ENCODE data around the gene KPNA2.
"Not testable (repeated sequence)": the region's sequence is repeated elsewhere in the genome, so short reads cannot be mapped to it uniquely, and the experiment has no call there.

The KPNA2 gene

DNA sequence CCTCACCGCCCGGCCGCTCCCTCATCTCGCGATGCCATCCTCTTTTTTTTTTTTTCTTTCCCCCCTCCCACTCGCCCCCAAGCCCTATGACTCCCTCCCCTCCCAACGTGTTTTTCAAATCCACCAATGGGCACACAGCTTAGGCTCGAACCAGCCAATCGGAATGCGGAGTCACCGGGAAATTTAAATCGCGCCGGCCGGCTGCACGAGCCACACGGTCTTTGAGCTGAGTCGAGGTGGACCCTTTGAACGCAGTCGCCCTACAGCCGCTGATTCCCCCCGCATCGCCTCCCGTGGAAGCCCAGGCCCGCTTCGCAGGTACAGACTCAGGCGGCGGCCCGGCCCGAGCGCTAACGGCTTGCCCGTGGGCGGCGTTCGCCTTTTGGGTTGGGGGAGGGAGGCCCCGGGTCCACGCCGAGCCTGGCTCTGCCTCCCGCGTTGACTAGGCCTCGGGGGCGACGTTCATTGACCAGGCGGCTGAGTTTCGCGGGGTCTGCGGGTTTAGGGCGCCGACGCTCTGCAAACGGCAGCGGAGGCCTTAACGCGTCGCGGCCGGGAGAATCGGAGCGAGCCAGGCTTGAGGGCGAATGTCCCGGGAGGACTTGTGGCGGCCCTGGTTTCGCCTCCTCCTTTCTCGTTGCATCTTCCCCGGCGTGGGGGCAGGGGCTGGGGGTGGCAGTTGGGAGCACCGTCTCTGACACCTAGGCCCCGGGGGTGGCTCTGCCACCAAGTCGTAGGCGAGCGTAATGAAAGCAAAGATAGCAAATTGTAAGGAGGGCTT is at the start of gene KPNA2:
KPNA2 (plus strand) TSS at position 213 of the 781 bp plus-strand sequence. CDS start 1,398 bp downstream, outside the sequence.
- peak; percentile 82 to 85 for DNase-seq (ENCODE audit: low read depth in 2 of 2)

DNA sequence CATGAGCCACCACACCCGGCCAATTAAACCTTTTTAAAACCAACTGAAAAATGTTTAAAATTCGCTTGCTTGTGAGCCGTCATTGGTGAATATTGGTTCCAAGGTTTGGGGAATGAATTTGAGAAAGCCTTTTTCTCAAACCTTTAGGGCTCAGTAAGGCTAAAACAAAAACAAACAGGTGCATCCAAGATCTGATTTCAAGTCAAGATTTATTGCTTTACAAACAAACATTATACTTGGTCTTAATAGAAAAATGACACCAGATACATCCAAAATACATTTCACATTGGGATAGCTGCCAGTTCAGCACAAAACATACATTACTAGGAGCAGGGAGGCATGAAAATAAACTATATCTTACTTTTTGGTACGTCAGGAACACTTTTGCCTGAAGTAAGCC is 44.6 kb upstream of the KPNA2 start:
- DNase-seq (ENCODE audit: low read depth in 2 of 2) = no peak

DNA sequence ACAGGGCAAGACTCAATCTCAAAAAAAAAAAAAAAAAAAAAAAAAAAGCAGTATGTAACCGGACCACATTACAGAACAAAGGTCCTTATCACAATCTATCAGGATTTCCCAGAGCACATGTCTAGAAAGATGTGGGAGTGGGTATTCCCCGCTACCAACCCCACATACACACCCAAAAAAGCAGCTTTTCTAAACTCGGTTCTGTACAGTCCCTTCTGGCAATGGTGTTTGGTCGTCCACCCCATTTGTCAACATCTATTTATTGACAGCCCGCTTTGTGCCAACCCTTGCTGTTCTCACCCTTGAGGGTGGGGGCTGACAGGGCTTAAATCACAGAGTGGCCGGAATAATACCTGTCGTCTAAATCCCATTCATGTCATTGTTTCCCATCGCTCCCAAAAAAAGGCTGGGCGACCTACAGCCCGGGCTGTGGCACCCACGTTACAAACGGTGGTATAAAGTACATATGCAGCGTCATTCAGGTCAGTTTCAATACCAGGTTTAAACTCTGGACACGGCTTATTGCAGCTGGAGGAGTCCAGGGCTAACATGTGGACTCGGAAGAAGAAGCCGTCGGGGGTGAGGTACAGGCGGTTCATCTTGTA is 42.9 kb upstream of the KPNA2 start:
- DNase-seq (ENCODE audit: low read depth in 2 of 2) = no peak

DNA sequence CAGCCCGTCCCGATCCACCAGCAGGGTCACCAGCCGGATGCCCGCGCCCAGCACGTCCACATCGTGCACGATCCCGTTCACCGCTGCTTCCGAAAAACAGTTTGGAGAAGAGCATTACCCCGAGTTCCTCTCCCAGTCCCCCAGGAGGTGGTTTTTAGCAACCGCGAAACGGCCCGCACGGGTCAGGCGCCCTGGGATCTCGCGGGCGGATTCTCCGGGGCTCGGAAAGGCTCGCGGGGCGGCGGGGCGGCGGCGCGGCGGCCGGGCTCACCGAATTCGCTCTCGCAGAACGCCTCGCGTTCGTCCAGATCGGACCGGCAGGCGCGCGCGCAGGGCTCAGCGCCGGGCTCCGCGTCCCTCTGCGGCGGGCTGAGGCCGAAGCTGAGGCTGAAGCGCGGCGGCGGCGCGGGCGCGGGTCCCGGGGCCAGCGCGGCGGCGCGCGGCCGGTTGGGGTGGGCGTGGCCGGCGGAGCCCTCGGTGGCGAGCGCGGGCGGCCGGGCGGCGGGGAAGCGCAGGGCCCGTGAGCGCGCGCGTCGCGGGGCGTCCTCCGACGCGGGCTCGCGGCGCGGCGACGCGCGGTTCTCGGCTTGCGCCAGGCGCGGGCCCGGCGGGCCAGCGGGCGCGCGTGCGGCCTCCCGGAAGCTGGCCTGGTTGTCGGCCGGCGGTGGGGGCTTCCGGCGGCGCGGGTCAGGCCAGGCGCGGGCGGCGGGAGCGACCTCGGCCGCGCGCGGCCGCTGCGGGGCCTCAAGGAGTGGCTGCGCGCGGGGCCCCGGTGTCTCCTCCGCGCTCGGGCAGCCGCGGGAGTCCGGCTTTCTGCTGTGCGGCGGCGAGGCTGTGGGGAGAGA is 42.2 kb upstream of the KPNA2 start:
- peak; percentile 55 for DNase-seq (ENCODE audit: low read depth in 2 of 2)

DNA sequence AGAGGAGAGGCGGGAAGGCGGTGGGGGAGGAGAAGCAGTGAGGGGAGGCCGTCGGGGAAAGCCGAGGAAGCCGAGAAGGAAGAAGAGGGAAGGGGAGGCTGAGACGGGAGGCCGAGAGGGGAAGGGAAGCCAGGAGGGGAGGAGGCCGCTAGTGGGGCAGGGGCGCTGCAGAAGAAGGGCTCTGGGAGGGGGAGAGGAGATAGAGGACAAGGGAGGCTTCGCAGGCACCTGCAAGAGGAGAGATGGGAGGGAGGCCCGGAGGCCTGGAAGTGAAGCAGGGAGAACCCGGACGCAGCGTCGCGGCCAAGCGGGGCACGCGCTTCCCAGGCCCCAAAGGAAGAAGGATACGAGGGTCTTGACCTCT is 41.6 kb upstream of the KPNA2 start:
- no peak for DNase-seq (ENCODE audit: low read depth in 2 of 2)

DNA sequence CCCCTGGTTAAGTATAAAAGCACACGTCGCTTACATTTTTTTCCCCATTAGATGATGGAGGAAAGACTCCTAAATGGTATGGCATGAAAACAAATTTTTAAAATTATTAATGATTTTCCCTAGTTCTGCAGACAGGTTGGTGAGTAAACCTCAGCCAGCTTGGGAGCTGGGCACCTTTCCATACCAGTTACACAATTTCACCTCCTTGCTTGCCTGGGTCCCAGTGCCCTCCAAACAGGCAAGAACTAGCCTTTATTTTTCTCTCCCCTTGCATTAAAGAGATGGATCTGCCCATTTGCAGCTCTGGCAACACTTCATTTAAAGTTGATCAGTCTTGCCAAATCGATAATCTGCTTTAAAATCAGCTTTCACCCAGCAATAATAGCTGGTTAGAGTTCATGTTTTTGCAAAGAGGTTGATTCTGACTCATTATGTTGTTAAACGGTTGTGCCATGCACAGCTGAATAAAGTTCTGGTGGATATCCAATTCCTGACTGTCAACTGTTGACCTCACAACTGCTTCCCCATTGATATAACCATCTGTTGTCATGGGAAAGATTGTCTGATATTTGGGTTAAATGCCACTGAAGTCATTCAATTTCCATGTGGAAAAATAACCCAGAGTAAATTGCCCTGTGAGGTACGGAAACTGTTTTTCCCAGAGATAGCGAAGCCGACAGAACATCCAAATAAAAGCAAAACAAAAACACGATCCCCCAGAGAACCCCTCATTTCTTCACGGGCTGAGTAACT is 40.5 kb upstream of the KPNA2 start:
- DNase-seq (ENCODE audit: low read depth in 2 of 2) = no peak

DNA sequence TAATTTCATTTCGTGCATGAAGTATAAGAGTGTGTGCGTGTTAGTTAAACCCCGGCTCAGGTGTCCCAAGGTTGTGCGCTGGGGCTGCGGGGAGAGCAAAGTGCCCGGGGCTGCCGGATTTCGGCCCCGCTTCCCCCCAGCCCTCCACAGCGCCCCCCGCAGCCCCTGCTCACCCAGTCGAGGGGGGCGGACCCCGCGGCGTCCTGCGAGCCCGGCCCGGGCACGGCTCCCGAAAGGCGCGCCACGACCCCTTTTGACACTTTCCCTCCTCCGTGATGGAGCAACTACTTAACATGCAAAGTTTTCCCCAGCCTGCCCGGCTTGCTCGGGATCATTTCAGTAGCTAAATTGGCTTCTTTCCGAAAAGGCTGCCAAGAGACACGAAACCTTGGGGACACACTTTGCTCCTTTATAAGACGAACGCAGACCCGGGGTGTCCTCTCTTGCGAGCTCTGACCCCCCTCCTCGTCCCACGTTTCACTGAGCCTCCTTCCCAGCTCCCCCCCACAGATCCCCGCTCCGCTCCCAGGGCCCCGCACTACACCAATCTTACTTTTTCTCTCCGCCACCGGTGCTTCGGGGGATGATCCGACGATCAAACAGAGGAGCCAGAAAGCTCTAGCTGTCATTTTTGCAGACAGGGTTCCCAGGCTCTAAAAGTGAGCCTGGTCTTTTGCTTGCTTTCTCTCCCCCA is 39.8 kb upstream of the KPNA2 start:
- DNase-seq (ENCODE audit: low read depth in 2 of 2) = no peak

DNA sequence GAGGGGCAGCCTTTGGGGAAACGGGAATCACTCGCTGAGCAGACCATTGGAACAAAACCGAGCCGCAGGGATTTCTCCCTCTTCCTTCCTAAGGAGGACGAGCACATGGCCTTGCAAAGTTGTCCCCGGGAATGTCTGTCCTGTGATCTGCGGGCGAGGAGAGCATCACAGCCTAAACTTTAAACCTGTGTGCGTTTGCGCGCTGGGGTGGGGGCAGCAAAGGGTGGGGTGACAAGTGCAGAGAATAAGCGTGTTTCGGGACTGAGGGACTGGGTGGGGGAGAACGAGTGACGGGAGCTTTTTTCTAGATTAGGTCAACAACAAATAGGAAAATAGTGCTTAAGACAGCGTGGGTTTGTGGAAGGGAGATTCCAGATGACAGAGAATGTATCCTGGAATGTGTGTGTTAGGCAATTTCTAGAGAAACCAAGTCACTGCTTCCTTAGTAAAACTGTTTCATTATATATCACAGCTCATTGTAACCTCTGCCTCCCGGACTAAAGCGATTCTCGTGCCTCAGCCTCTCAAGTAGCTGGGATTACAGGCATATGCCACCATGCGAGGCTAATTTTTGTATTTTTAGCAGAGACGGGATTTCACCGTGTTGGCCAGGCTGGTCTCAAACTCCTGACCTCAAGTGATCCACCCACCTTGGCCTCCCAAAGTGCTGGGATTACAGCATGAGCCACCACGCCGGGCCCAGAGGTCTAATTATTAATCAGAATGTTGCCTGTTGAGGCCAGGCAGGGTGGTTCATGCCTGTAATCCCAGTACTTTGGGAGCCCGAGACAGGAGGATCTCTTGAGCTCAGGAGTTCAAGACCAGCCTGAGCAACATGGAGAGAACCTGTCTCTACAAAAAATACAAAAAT is 39.0 kb upstream of the KPNA2 start, which contains the start of gene C17orf58:
C17orf58 (minus strand) TSS at position 169 of the 871 bp plus-strand sequence. CDS start 271 bp downstream, outside the sequence.
- peak in 1 of 2 experiments; percentile 29 for DNase-seq (ENCODE audit: low read depth in 2 of 2)

DNA sequence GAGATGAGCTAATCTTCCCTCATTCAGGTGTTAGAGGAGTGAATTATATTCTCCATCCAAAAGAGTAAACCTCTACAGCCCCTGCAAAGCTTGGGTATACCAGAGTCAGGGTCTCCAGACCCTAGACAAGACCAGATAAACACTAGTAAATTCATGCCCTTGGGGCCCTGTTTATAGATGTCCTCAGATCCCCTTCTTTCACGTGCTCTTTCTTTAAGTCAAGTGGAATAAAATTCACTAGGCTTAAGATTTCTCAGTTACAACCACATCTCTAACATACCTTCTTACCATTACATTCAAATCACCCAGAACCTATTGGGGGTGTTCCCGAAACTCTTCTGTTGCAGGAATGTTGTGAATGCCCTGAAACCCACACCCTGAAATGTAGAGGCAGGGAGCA is 37.1 kb upstream of the KPNA2 start:
- no peak for DNase-seq (ENCODE audit: low read depth in 2 of 2)

DNA sequence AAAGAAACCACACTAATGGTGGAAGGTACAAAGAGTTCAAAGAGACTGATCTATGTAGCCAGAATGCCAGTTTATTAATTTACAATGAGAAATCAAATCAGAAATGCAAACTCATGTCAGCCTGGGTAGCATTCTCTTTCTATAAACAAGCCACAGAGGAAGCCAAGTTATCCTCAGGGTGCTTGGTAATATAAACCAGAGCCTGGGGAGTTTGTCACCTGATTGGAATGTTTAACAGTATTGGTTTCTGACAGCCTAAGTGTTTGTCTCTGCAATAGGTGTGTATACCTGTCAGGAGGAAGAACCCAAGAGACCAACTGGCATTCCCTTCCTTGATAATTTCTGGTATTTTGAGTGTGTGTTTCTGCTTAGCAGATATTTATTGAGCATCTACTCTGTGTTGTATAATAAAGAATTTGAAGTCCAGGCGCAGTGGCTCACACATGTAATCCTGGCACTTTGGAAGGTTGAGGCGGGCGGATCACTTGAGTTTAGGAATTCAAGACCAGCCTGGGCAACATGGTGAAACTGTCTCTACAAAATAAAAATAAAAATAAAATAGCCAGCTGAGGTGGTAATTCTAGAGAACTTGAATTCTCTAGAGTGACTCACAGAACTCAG is 36.1 kb upstream of the KPNA2 start:
- DNase-seq (ENCODE audit: low read depth in 2 of 2) = no peak

DNA sequence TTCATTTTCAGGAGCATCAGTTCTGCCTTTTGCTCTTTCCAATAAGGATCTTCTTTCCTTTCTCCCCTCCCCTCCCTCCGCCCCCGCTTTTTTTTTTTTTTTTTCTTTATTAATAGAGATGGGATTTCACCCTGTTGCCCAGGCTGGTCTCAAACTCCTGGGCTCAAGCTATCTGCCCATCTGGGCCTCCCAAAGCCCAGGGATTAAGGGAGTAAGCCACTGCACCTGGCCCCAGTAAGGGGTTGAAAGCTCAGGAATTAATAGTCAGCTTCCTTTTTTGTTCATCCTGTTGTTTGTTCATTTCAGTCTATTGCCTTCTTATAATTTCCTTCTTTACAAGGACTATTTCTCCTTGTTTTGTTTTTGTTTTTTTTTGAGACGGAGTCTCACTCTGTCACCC is 31.3 kb upstream of the KPNA2 start:
- no peak for DNase-seq (ENCODE audit: low read depth in 2 of 2)

DNA sequence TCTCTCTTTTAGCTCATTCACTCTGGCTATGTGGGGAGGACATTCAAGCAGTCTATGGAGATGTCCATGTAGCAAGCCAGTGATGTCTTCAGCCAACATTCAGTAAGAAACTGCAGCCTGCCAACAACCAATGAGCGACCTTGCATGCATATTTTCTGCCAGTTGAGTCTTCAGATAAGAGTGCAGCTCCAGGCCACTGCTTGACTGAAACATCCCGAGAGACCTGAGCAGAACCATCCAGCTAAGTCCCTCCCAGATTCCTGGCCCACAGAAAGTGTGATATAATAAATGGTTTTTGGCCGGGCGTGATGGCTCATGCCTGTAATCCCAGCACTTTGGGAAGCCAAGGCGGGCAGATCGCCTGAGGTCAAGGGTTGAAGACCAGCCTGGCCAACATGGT is 28.7 kb upstream of the KPNA2 start:
- DNase-seq (ENCODE audit: low read depth in 2 of 2) = no peak

DNA sequence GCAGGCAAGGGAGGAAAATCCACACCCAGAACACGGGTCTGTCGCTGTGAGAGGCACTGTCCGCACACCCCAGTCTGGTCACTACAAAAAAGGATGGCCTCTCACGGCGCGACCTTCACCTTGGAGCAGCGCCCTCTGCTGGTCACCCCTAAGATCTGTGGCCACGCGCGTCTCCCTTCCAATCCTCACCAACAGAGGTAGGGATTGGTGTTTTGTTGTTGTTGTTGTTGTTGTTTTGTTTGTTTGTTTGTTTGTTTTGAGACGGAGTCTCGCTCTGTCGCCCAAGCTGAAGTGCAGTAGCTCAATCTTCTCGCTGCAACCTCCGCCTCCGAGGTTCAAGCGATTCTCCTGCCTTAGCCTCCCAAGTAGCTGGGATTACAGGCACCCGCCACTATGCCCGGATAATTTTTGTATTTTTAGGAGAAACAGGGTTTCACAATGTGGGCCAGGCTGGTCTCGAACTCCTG is 24.3 kb upstream of the KPNA2 start:
- DNase-seq (ENCODE audit: low read depth in 2 of 2) = peak in 1 of 2 experiments; percentile 58

DNA sequence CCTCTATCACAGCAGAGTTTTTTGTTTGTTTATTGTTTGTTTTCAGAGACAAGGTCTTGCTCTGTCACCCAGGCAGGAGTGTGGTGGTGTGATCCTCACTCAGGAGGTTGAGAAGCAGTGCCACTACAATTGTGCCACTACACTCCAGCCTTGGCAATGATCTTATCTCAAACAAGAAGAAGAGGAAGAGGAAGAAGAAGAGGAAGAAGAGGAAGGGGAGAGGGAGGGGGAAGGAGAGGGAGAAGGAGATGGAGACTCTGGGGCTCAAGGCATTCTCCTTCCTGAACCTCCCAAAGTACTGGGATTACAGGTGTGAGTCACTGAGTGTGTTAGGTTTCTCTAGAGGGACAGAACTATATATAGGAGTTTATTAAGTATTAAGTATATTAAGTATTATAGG is 22.1 kb upstream of the KPNA2 start:
- no peak for DNase-seq (ENCODE audit: low read depth in 2 of 2)

DNA sequence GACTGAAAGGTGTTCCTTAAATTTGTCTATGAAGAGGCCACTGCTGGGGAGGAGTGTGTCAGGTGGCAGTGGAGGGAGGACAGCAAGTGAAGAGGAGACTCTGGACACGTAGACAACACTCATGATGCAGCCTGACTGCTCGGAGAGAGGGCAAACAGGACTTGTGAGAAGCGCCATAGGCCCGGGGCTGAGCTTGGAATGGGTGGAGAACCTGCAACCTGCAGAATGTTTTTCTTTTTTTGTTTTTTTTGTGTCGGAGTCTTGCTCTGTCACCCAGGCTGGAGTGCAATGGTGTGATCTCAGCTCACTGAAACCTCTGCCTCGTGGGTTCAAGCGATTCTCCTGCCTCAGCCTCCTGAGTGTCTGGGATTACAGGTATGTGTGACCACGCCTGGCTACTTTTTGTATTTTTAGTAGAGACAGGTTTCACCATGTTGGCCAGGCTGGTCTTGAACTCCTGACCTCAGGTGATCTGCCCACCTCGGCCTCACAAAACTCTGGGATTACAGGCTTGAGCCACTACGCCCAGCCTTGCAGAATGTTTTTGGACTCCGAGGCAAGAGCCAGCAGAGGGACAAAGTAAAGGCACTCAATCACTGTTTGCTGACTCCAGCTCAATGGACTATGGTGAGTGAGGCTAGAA is 20.3 kb upstream of the KPNA2 start:
- DNase-seq (ENCODE audit: low read depth in 2 of 2) = no peak

DNA sequence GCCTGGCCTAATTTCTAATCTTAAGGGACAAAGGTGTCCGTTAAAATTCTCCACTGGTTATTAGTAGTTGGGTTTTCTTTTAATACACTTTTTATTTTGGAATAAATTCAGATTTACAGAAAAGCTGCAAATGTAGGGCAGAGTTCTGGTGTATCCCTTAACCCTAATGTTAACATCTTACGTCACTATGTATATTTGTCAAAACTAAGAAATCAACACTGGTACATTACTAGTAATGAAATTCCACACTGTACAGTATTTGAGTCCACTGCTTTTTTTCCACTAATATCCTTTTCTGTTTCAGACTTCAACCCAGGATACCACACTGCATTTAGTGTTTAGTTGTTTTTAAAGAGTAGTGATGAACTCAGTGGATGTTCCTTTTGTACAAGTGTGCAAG is 18.7 kb upstream of the KPNA2 start:
- DNase-seq (ENCODE audit: low read depth in 2 of 2) = no peak

DNA sequence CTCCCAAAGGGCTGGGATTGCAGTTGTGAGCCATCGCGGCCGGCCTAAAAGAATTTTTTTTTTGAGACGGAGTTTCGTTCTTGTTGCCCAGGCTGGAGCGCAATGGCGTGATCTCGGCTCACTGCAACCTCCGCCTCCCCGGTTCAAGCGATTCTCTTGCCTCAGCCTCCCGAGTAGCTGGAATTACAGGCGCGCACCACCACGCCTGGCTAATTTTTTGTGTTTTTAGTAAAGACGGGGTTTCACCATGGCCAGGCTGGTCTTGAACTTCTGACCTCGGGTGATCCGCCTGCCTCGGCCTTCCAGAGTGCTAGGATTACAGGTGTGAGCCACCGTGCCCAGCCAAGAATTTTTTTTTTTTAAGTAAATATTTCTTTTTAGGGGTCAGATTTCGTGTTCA is 17.0 kb upstream of the KPNA2 start:
- not testable (repeated sequence) for DNase-seq (ENCODE audit: low read depth in 2 of 2)

DNA sequence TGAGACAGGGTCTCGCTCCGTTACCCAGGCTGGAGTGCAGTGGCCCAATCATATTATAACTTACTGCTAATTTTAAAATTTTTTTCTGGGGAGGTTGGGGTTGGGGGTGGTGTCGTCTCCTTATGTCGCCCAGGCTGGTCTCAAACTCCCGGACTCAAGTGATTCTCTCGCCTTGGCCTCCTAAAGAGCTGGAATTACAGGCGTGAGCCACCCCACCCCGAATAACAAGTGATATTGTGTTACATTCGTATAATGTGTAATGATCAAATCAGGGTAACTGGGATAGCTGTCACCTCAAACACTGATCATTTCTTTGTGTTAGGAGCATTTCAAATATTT is 16.2 kb upstream of the KPNA2 start:
- no peak for DNase-seq (ENCODE audit: low read depth in 2 of 2)

All from stimulated activated CD4-positive, alpha-beta T cell treated with anti-CD3 and anti-CD28 coated beads, Interleukin-12 subunit alpha, Interleukin-12 subunit beta, amount 100 ng/mL, for 24 hours (primary cell).